HepG2 (cell line): ENCODE data around the gene PCP4.

Experiments
- DPF2 ChIP-seq: sonication (generic); formaldehyde crosslinking; IDR thresholded peaks from 2 replicates; pipeline ENCODE4 v1.4.0; 2020; ENCODE audit warnings: mild to moderate bottlenecking, low read depth, missing genetic modification reagents, borderline replicate concordance
- RFX3 ChIP-seq: IDR thresholded peaks from 2 replicates; pipeline ENCODE4 v1.6.1; 2016; ENCODE audit warnings: missing biosample characterization, missing genetic modification reagents
- TAF1 ChIP-seq: sonication (generic); formaldehyde crosslinking; IDR thresholded peaks from 2 replicates; pipeline ENCODE4 v1.4.0; 2020; ENCODE audit warnings: missing genetic modification reagents

GRCh38 chr21:39946199-39946598, 79.0 kb downstream of the PCP4 start:
- no peak for TF ChIP-seq DPF2 (CRISPR knock-in tag)
- no peak for TF ChIP-seq TAF1 (CRISPR knock-in tag)
- TF ChIP-seq RFX3 (CRISPR knock-in tag): no peak
